Erythroblast (primary cell): ENCODE measurements around the gene ISLR2.

Experiments used
- GATA1 ChIP-seq: IDR thresholded peaks from 2 replicates; pipeline ENCODE4 v1.6.1; 2011; ENCODE audit warnings: low read depth, mild to moderate bottlenecking, control low read depth, low read length, moderate library complexity
- POLR2A ChIP-seq: IDR thresholded peaks from 2 replicates; pipeline ENCODE4 v1.6.1; 2011; ENCODE audit warnings: mild to moderate bottlenecking, low read length

DNA sequence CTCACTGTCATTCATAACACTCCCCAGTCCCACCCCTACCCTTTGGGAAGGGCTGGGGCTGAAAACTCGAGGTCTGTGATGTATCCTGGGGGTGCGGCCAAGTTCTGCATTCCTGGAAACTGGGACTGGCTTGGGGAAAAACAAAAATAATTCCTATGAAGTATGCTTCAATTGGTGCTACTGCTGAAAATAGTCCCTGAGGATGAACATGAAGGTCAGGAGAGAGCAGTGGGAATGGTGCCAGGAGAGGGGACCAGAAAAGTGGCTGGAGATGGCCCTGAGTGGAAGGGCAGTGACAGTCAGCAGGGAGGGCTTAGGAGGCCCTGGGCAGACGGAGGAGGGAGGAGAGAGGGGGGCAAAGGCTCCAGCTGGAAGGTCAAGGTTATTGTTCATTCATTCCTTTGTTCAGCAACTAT lies 38.3 kb downstream of the ISLR2 start:
- TF ChIP-seq POLR2A (no peak), GATA1 (no peak)
